Epithelial cell of esophagus (primary cell): ENCODE data around the gene MACROD1.
A peak's percentile ranks its signal among the peaks of the same experiment; 100 is the strongest.

Experiments used
- DNase-seq: peaks from one replicate; pipeline ENCODE4 v3.0.0; 2010; ENCODE audit warnings: low read depth
- H3K4me3 ChIP-seq: 2 replicates; pipeline ENCODE4 v1.5.1; 2011; ENCODE audit warnings: mild to moderate bottlenecking, low read length, control low read depth
- TF ChIP-seq, protein P1 (sequence below): IDR thresholded peaks from 2 replicates; pipeline ENCODE4 v1.5.1; 2011; ENCODE audit warnings: low read depth, mild to moderate bottlenecking, low read length, control low read depth, inconsistent platforms; ENCODE audit not compliant: insufficient read depth; ENCODE audit errors: missing control alignments

The MACROD1 gene

DNA sequence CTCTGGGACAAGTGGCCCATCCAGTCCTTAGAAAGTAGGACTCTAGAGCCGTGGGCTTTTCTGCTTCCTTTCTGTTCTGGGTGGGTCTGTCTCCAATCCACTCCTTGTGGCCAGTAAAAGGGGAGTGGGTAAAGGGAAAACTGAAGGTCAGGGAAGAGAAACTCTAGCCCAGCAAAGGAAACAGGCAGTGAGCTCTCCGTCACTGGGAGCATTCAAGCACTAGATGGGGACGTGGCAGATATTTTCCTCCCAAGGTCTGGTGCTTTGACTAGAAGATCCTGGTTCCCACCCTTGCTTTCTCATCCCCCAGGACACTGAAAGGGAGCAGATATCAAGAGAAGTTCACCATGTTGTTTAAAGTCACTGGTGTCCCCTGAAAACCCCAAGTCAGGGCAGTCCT lies 42.2 kb downstream of the MACROD1 start:
- DNase-seq: no peak
- no peak overlapping the region for H3K4me3 ChIP-seq
- TF ChIP-seq, protein P1, sequence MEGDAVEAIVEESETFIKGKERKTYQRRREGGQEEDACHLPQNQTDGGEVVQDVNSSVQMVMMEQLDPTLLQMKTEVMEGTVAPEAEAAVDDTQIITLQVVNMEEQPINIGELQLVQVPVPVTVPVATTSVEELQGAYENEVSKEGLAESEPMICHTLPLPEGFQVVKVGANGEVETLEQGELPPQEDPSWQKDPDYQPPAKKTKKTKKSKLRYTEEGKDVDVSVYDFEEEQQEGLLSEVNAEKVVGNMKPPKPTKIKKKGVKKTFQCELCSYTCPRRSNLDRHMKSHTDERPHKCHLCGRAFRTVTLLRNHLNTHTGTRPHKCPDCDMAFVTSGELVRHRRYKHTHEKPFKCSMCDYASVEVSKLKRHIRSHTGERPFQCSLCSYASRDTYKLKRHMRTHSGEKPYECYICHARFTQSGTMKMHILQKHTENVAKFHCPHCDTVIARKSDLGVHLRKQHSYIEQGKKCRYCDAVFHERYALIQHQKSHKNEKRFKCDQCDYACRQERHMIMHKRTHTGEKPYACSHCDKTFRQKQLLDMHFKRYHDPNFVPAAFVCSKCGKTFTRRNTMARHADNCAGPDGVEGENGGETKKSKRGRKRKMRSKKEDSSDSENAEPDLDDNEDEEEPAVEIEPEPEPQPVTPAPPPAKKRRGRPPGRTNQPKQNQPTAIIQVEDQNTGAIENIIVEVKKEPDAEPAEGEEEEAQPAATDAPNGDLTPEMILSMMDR: no peak

- TF ChIP-seq, protein P1: no peak
- H3K4me3 ChIP-seq: no peak overlapping the region
- peak; percentile 29 for DNase-seq
These were observed 43.2 kb downstream of the MACROD1 start for GRCh38 chr11:64122411-64123410.

- TF ChIP-seq, protein P1: no peak
- DNase-seq: peak; percentile 58
- no peak overlapping the region for H3K4me3 ChIP-seq
These were observed 44.1 kb downstream of the MACROD1 start for GRCh38 chr11:64121663-64122410.

DNA sequence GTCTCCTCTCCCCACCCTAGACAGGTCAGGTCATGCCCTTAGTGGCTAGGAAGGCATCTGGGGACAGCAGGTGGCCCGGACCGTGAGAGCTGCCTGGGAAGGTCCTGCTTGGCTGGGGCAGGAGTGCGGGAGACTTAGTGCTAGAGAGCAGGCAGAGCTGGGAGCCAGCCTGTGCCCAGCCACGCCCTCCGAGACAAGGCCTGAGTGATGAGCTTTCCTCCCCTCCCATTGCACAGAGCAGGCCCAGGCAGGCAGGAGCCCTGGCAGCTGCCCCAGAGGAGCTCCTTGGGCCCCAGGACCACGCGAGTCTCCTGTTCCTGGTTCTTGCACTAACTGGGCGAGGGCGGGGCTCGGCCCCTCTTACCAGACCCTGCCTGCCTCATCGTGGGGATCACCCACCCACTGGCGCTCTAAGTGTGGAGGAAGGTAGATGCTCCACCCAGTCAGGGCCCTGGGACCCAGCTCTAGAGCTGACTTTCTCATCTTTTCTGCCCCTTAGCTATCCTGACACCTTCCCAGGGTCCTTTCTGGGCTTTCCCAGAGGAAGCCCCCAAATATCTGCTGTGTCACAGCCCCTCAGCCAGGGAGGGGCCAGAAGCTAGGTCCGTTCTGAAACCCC lies 44.9 kb downstream of the MACROD1 start:
- TF ChIP-seq, protein P1: no peak
- H3K4me3 ChIP-seq: no peak overlapping the region
- DNase-seq: peak; percentile 94

DNA sequence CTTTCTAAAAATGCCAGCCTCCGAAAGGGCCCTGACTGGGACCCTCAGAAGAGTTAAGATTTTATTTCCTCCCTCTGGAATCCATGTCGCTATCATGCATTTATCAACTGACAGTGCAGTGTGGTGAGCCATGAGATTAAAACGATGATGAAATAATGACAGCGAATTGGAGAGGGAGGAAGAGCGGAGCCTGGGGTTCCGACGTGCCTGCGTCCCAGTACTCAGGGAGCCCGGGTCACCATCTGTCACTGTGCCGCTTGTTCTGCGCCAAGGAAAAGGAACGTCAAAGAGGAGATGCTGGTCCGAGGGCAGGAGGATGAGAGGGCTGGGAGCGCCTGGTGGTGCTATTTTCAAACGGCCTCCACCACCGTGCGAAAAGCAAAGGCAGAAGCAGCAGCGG lies 46.2 kb downstream of the MACROD1 start:
- DNase-seq: no peak
- TF ChIP-seq, protein P1: no peak
- no peak overlapping the region for H3K4me3 ChIP-seq

GRCh38 chr11:64118876-64119665 lies 46.8 kb downstream of the MACROD1 start:
- TF ChIP-seq, protein P1: no peak
- DNase-seq: no peak
- no peak overlapping the region for H3K4me3 ChIP-seq
